NCI-H1105 (cell line): ENCODE data around the gene CLSTN3.
"Not testable (repeated sequence)": the region's sequence is repeated elsewhere in the genome, so short reads cannot be mapped to it uniquely, and the experiment has no call there.

ENCODE experiments used
- DNase-seq: peaks from one replicate; lab custom pipeline; 2025; lab: John Stamatoyannopoulos, UW

The CLSTN3 gene

DNA sequence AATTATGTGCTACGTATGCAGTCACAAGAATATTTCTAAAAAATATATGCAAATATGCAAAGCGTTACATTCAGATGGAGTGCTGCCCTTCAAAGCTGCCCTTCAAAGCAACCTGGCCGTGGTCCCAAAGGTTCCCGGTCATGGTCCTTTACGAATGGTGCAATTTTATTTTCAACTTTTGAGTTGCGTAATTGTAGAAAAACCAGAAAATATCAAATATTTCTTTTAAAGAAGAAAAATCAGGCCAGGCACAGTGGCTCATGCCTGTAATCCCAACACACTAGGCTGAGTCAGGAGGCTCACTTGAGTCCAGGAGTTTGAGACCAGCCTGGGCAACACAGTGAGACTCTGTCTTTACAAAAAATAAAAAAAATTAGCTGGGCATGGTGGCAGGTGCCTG lies 21.4 kb downstream of the CLSTN3 start:
- no peak for DNase-seq

DNA sequence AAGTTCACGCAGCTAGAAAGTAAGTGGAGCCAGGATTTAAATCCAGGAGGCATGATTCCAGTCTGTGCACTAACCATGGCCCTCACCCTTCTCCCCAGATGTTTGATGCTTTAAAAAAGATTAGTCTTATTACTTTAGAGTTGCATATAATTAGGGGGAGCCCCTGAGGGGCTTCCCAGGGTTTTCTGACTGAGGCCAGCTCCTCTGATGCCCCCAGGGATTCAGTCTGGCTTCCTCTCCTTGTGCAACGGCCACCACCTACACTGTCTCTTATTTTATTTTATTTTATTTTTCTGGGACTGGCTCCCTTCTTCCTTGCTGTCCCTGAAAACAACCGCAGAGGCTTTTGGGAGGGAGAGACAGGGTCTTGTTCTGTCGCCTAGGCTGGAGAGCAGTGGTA lies 22.6 kb downstream of the CLSTN3 start:
- no peak for DNase-seq

DNA sequence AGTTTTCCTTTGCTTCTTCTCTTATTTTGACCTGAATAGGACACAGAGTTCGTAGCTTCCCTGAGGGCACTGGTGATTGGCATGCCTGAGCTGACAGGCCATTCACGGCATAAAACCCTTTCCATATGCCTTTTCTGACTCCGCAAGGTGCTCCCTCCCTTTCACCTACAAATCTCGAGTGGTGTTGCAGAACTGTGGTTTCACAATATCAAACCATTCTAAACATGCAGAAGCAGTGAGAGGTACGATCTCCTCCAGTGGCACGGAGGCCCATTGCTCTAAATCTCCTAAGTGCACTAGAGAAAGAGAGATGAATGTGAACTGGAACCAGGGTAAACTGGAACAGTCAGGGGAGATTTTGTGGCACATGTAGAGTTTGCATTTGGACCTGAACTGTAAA lies 23.9 kb downstream of the CLSTN3 start:
- DNase-seq: no peak

DNA sequence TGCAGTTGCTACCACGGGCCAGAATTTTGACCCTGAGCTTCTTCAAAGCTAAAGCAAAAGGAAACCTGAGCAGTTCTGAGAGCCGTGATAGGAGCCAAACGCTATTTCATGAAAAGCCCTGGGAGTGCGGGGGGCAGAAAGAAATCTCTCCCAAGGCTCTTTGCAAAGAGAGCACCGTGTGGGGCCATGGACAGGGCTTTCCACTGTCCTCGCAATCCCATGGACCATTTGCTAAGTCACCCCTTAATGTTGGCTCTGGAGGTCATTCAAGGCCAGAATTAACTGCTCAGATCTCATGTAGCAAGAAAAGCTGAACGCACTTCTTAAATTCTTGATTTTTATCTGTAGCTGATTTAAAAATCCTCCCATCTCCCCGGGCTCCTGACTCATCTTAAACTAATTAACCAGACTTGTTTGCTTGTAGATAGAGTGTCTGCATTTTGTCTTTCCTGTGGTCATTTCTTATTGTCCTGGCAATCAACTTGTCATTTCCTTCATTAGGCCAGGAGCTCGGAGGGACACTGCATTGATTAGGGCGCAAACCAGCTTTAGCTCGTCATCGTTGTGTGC lies 24.8 kb downstream of the CLSTN3 start:
- DNase-seq: no peak

DNA sequence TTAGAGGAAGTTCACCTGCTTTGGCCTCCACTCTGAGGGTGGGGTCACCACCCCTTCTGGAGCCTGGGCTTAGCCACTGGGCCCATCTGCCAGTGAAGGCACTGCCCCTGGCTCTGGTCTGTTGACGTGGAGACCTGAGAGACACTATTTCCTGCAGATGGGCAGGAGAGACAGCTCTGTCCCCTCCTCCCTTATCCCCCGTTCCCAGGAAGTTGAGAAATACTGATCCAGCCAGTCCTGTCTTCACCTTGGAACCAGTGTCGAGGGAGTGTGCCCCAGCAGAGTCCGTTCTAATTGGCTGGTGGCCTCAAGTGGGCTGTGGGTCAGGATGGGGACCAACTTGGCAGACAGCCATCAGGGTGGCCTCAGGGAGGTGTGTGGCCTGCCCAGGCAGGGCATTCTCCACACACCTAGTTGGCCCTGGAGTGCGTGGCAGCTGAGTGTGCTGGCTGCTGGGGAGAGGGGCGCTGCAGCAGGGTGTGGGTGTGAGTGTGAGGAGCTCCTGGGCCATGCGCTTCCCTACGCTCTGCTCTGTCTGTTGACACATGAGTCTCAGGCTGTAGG lies 25.4 kb downstream of the CLSTN3 start:
- peak; percentile 77 for DNase-seq

DNA sequence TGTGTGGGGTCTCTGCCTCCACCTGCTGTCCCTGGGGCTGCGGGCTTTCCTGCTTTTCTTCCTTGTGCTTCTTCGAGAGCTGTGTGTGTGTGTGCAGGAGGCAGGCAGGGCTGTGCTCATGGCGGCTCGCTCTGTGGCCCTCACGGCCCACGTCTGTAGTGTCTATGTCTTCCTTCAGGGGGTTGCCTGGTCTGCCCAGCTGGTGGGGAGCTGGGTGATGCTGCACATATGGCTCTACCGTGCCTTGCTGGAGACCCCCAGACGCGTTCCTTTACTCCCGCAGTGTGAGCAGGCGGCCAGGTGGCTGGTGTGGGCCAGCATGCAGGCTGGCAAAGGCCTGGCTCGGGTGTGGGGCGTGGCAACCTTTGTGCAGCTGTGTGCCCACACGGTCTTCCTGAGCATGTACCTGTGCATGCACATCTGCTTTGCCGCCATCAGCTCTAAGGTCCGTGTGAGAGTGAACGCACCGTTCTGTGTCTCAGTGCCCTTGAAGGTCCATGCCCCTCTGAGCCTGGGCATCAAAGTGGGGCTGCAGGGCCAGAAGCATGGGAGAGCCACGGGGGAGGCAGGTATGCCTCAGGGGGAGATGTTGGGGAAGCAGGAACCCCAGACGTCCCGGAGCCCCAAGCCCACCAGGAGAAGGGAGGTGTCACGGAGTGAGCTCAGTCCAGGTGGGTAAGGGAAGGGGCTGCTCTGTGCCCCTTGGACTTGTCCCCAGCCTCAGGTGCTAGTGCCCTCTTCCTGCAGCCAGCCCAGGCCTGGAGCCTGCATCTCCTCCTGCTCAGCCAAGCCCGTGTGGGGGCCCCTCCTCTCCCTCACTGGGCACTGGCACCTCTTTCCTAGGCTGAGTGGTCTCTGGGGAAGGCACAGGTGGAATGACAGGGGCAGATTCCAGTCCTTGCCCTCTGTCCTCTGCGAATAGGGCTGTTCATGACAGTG lies 26.4 kb downstream of the CLSTN3 start:
- no peak for DNase-seq

DNA sequence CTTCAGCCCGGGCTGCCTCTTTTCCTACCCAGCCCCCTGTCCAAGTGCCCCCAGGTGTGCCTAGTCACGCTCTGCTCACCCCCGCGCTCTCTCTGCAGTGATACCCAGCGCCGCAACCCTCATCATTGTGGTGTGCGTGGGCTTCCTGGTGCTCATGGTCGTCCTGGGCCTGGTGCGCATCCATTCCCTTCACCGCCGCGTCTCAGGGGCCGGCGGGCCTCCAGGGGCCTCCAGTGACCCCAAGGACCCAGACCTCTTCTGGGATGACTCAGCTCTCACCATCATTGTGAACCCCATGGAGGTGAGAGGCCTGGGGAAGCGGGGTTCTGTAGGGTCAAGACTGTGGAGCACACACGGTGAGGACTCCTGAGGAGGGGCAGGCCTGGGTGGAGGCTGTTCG lies 27.2 kb downstream of the CLSTN3 start:
- DNase-seq: no peak

DNA sequence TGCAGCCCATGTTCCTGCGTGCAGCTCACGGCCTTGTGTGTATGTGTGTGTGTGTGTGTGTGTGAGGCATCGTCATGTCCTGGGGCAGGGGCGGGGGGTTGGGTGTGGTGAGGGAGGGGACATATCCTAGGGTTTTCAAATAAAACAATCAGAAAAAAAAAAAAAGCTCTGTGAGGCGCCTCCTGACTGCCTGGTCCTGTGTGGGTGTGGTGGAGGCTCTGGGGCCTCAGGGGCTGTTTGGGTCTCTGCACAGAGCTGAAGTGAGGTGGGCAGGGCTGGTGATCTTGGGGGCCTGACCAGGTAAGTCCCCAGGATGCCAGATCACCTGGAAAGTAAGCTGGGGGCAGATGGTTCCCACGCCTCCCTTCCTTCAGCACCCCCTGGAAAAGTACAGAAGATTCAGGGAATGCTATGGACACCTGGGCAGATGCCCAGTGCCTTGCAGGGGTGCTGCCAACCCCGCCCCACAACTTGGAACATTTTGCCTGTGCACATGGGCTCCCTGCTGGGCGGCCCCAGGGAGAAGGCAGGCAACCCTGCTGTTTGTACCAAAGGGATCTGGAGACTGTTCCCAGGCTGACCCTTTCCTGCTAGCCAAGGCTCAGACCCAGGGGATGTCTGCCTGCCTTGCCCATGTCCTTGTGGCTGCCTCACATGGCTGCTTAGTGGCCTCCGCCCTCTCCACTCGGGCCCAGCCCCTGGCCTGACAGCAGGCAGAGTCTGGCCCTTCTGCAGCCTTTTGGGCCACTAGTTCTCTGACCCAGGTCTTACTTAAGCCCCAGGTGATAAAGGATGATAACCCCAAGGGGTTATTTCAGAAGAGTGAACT lies 28.8 kb downstream of the CLSTN3 start:
- no peak for DNase-seq

DNA sequence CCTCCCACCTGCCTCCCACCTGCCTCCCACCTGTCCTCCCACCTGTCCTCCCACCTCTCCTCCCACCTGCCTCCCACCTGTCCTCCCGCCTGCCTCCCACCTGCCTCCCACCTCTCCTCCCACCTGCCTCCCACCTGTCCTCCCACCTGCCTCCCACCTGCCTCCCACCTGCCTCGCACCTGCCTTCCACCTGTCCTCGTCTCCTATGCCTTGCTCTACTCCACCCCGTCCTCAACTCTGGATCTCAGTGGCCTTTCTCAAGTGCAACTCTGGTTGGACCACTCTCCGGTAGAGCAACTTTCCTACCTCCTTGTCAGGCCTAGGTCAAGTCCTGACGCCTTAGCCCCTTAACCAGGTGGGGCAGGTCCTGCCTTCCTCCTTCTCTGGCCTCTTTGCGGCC lies 30.0 kb downstream of the CLSTN3 start:
- DNase-seq: peak; percentile 3

DNA sequence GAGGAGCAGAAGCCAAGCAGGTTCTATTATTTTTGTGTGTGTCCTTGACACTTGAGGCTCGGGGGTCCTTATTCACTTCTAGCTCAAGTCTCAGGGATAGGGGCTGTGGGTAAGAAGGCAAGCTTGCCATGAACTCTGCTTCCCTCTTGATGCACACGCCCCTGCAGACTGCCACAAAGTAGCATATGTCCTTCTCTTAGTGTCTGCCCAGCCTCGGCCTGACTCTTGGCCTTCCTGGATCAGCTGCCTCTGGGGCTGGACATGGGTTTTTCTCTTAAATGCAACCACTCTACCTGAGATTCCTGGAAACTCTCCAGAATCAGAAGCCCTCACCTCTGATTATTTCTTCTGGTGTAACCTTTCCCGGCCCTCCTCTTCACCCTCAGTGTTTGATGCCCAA lies 31.2 kb downstream of the CLSTN3 start:
- DNase-seq: no peak

DNA sequence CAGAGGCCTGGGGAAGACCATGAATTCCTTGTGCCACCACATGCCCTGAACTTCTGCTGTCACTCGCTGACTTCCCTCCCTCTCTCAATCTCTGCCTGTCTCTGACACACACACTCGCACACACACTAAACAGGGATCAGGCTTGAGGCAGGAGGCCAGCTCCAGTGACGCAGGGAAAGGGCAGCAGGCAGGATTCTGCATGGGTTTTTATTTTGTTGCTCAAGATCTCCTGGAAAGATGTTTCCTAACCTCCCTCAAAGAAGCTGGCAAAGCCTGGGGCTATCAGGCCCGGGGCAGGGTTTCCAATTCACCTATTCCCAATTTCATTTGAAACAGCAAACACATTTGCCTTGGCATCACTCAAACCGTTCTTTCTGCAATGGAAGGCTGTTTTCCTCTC lies 31.6 kb downstream of the CLSTN3 start:
- DNase-seq: no peak

DNA sequence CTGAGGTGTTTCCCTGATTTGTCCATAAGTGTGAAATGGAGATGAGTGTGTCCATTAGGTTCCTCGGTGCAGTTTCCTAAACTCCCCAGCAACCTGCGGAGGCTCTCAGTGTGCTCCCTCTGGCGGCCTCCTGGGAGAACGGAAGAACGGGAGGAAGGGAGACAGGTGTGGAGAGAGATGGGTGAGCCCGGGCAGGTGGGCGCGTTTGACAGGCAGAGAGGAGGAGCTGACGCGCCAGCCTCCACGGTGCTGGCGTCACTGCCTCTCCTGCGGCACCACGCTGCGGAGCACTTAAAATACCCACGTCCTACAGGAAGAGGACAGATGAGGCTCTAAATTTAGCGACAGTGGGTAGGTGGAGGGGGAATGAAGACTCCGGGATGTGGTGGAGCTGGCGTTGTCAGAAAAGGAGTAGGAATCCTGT lies 32.5 kb downstream of the CLSTN3 start:
- DNase-seq: peak; percentile 93

DNA sequence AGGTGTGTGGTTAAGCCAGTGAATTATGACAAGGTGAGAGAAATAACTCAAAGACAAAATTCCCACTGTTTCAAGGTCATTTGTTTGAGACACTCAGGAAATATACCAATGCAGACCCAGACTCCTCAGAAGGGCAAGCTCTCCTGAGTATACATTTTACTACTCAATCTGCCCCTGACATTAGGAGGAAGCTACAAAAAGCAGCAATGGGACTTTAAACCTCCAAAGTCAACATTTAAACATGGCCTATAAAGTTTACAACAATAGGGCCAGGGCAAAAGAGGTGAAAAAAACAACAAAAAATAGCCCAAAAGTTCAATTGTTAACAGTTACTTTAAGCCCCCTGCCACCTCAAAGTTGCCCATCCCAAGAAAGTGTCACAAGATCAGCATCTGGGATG lies 39.8 kb downstream of the CLSTN3 start:
- no peak for DNase-seq

DNA sequence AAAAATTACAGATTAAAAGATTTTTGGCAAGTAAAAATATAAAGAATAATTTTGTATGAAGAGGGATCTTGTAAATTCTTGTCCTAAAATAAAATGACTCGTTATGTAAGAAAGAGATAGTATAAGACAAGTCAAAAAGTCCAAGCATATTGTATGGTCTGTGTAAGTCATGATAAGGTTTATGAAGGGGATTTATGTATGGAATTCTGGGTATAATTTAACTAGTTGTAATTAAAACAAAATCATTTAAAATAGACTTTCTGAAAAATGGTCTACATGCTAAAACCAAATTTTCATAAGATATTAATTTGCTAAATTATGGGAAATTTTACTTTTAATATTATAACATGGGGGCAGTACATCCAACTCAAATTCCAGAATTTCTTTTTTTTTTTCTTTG lies 41.7 kb downstream of the CLSTN3 start:
- DNase-seq: no peak

DNA sequence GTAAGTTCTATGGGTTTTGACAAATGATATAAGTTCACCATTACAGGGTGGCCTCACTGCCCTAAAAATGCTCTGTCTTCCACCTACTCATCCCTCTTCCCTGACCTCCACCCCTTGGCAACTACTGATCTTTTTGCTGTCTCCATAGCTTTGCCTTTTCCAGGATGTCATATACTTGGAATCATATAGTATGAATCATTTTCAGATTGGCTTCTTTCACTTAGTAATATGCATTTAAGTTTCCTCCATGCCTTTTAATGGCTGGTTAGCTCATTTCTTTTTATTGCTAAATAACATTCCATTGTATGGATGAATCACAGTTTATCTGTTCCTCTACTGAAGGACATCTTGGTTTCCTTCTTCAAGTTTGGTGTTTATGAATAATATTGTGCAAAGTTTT lies 45.3 kb downstream of the CLSTN3 start:
- no peak for DNase-seq

DNA sequence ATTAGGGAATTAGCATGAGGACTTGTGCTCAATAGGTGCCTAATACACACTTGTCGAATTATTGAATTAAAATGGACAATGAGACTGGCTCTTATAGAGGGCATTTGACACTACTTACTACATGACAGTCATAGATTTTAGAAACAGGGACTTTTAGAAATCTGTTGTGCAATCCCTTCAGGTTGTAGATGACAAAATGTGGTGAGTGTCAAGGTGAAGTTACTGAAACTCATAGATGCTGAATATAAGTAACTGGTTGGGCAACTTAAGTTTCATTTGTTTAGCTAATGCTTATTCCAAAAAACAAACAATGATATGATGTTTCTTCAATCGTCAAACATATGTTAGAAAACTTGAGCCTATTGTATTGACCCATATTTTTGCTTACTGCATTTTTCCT lies 46.4 kb downstream of the CLSTN3 start:
- DNase-seq: no peak

DNA sequence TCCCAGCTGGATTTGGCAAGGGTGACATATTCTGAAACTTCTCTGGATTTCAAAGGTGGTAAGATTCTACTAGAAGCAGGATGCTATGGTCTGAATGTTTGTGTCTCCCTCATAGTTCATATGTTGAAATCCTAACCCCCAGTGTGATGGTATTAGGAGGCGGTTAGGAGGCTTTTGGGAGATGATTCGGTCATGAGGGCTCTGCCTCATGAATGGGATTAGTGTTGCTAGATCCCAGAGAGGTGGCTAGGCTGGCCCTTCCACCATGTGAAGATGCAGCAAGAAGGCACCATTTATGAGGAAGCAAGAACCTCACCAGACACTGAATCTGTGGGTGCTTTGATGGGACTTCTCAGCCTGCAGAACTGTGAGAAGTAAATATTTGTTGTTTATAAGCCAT lies 48.3 kb downstream of the CLSTN3 start:
- DNase-seq: no peak

DNA sequence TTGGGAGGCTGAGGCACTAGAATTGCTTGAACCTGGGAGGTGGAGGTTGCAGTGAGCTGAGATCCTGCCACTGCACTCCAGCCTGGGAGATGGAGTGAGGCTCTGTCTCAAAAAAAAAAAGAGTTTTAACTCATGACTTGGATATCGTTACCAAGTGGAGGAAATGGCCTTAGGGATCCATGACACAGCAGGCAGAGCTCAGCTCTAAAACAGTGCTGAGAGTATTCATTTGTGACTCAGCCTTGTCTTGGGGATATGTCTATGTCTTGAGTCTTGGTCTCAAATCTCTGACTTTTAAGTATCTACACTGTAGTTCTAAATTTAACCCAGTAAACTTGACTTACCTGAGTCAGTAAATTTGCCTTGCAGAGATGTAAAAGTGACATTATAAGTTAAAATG lies 50.5 kb downstream of the CLSTN3 start:
- DNase-seq: no peak

DNA sequence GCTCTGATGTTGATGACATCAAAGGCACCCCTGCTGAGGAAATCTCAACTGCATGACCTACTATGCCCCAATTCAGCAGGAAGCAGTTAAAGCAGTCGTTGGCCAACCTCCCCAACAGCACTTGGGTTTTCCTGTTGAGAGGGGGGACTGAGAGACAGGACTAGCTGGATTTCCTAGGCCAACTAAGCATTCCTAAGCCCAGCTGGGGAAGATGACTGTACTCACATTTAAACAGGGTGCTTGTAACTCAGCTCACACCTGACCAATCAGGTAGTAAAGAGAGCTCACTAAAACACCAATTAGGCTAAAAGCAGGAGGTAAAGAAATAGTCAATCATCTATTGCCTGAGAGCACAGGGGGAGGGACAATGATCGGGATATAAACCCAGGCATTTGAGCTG lies 55.9 kb downstream of the CLSTN3 start:
- not testable (repeated sequence) for DNase-seq

DNA sequence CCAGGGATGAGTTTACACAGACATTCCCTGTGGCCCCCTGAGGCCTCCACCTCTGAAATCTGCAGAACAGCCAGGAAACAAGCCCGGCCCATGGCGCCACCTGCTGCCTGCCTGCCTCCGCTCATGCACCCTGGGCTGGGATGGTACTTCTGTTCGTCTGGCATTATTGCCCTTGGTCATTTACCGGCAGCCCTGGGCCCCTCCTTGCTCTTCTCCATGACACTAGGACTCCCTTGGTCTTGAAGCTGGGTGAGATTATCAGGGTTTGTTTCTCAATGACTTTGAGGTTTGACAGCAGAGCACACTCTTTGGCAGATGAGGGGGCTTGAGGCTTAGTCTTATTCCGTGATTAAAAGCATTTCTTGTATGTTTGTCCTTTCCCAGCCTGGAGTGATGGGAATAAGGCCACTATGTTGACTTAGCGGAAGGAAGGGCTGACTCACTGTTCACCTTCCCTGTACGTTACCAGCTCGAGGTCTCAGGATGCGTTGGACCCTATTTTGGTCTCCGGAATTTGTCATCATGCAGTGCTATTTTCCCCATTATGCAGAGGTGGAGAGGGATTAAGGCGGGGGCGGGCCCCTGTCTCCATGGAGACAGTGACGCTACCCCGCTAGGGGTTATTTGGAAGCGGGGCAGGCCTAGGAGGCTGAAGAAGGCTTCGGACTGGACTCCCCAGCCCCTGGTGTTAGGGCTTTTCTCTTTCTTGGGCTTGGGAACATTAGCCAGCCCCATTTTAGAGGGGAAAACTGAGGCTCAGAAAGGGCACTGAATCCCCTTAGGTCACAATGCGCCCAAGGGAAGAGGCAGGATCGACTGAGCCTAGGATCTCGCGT lies 58.6 kb downstream of the CLSTN3 start:
- DNase-seq: peak; percentile 65
